Neural progenitor cell (in vitro differentiated cells): ENCODE results near the gene ERLEC1. TPM values are rescaled to one million over a fixed set of nuclear protein-coding genes. Genes with fewer than 3 reads are reported as not detected.

Experiments used
- DNase-seq: peaks from one replicate; pipeline ENCODE4 v3.0.0-alpha.2; 2016; ENCODE audit warnings: low spot score
- H2AFZ ChIP-seq: fragments of 200-600 bp; sonication (generic); replicated peaks from 2 replicates; pipeline ENCODE4 v1.6.1; 2016; ENCODE audit warnings: antibody characterized with exemption
- H3F3A ChIP-seq: fragments of 200-600 bp; sonication (generic); 2 replicates; pipeline ENCODE4 v1.6.1; 2016; ENCODE audit warnings: antibody characterized with exemption, low read depth
- H3K27ac ChIP-seq: fragments of 200-600 bp; sonication (generic); 2 replicates; pipeline ENCODE4 v1.5.1; 2016; ENCODE audit warnings: mild to moderate bottlenecking
- H3K27me3 ChIP-seq: fragments of 200-600 bp; sonication (generic); 2 replicates; pipeline ENCODE4 v1.6.1; 2016; ENCODE audit warnings: mild to moderate bottlenecking, moderate library complexity
- H3K36me3 ChIP-seq: fragments of 200-600 bp; sonication (generic); 2 replicates; pipeline ENCODE4 v1.5.1; 2016
- H3K4me1 ChIP-seq: fragments of 200-600 bp; sonication (generic); 2 replicates; pipeline ENCODE4 v1.6.1; 2016; ENCODE audit warnings: mixed run types
- H3K4me2 ChIP-seq: fragments of 200-600 bp; sonication (generic); 2 replicates; pipeline ENCODE4 v1.6.1; 2016
- H3K4me3 ChIP-seq: fragments of 200-600 bp; sonication (generic); 2 replicates; pipeline ENCODE4 v1.5.1; 2016
- H3K79me2 ChIP-seq: fragments of 200-600 bp; sonication (generic); 2 replicates; pipeline ENCODE4 v1.6.1; 2016; ENCODE audit warnings: low read depth
- H3K9ac ChIP-seq: fragments of 200-600 bp; sonication (generic); 2 replicates; pipeline ENCODE4 v1.6.1; 2016
- H3K9me3 ChIP-seq: fragments of 200-600 bp; sonication (generic); 2 replicates; pipeline ENCODE4 v1.5.1; 2016; ENCODE audit warnings: low read depth
- H4K20me1 ChIP-seq: fragments of 200-600 bp; sonication (generic); 2 replicates; pipeline ENCODE4 v1.6.1; 2016; ENCODE audit warnings: low read depth
- H3K27ac Mint-ChIP-seq: 3 replicates; pipeline ENCODE4 v1.8.0; 2021; ENCODE audit warnings: mixed read lengths
- H3K27me3 Mint-ChIP-seq: 2 replicates; pipeline ENCODE4 v1.8.0; 2022; ENCODE audit warnings: low read depth, mild to moderate bottlenecking, inconsistent platforms, moderate library complexity, mixed read lengths; ENCODE audit not compliant: insufficient read depth
- H3K36me3 Mint-ChIP-seq: 3 replicates; pipeline ENCODE4 v1.8.0; 2021; ENCODE audit warnings: mixed read lengths
- H3K4me1 Mint-ChIP-seq: 3 replicates; pipeline ENCODE4 v1.8.0; 2021; ENCODE audit warnings: mixed read lengths
- H3K4me3 Mint-ChIP-seq: 3 replicates; pipeline ENCODE4 v1.8.0; 2021; ENCODE audit warnings: mild to moderate bottlenecking, moderate library complexity, mixed read lengths
- H3K9me3 Mint-ChIP-seq: 3 replicates; pipeline ENCODE4 v1.8.0; 2020; ENCODE audit warnings: mixed read lengths
- EZH2 ChIP-seq: fragments of 200-600 bp; sonication (generic); IDR thresholded peaks from 2 replicates; pipeline ENCODE4 v1.6.1; 2017; ENCODE audit warnings: antibody characterized with exemption, mild to moderate bottlenecking, moderate library complexity
- EZH2phosphoT487 ChIP-seq: fragments of 200-600 bp; sonication (generic); IDR thresholded peaks from 2 replicates; pipeline ENCODE4 v1.6.1; 2017; ENCODE audit warnings: antibody characterized with exemption
- total RNA-seq: library from RNA; depleted of rRNA; stranded (reverse); fragments of >200 nt; gene quantifications from 2 replicates; pipeline ENCODE4 v1.2.3, GENCODE V29; 2015; ENCODE audit warnings: low replicate concordance
- TF ChIP-seq, protein P1 (sequence below): fragments of 200-600 bp; sonication (generic); IDR thresholded peaks from 2 replicates; pipeline ENCODE4 v1.5.1; 2017; ENCODE audit warnings: antibody characterized with exemption, mild to moderate bottlenecking

Gene ERLEC1
- total RNA-seq, 1 donor from 2014 or later = 43.4 TPM

DNA sequence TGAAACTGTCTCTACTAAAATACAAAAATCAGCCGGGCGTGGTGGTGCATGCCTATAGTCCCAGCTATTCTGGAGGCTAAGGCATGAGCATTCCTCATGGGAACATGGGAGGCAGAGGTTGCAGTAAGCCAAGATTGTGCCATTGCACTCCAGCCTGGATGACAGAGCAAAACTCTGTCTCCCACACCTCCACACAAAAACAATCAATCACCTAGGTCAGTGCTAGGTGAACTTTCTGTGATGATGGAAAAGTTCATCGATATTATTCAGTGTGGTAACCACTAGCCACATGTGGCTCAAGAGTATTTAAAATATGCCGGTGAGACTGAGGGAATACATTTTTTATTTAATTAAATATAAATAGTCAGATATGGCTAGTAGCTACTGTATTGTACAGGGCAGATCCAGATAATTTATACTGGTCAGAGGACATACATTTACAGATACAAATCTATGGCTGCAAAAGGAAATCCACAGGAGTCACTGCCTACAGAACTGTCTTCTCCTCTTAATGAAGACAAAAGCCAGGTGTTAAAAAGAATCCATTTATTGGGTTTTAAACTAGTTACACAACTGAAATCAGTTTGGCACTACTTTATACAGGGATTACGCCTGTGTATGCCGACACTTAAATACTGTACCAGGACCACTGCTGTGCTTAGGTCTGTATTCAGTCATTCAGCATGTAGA is 76.8 kb downstream of the ERLEC1 start:
- no peak for TF ChIP-seq EZH2phosphoT487
- TF ChIP-seq, protein P1, sequence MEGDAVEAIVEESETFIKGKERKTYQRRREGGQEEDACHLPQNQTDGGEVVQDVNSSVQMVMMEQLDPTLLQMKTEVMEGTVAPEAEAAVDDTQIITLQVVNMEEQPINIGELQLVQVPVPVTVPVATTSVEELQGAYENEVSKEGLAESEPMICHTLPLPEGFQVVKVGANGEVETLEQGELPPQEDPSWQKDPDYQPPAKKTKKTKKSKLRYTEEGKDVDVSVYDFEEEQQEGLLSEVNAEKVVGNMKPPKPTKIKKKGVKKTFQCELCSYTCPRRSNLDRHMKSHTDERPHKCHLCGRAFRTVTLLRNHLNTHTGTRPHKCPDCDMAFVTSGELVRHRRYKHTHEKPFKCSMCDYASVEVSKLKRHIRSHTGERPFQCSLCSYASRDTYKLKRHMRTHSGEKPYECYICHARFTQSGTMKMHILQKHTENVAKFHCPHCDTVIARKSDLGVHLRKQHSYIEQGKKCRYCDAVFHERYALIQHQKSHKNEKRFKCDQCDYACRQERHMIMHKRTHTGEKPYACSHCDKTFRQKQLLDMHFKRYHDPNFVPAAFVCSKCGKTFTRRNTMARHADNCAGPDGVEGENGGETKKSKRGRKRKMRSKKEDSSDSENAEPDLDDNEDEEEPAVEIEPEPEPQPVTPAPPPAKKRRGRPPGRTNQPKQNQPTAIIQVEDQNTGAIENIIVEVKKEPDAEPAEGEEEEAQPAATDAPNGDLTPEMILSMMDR = no peak
- no peak for TF ChIP-seq EZH2
- Histone ChIP-seq H3K27ac (no peak overlapping the region), H3K4me1 (no peaks in the 10 kb centered on the region), H2AFZ (no peak overlapping the region), H4K20me1 (no peaks in the 10 kb centered on the region), H3K4me3 (no peak overlapping the region), H3F3A (no peaks in the 10 kb centered on the region), H3K4me2 (no peak overlapping the region), H3K9me3 (no peaks in the 10 kb centered on the region), H3K9ac (no peak overlapping the region), H3K79me2 (no peaks in the 10 kb centered on the region), H3K36me3 (peaks cover 10% of the 10 kb centered on the region), H3K27me3 (no peaks in the 10 kb centered on the region)
- H3K4me1 Mint-ChIP-seq = no peaks in the 10 kb centered on the region
- H3K36me3 Mint-ChIP-seq = peaks cover 34% of the 10 kb centered on the region
- H3K27ac Mint-ChIP-seq = no peak overlapping the region
- H3K4me3 Mint-ChIP-seq = no peak overlapping the region
- peaks cover 3% of the 10 kb centered on the region for H3K27me3 Mint-ChIP-seq
- DNase-seq = no peak
- H3K9me3 Mint-ChIP-seq = no peaks in the 10 kb centered on the region

GRCh38 chr2:53865264-53865663 is 78.4 kb downstream of the ERLEC1 start:
- H3K36me3 ChIP-seq = peaks cover 10% of the 10 kb centered on the region
- no peak overlapping the region for H3K4me3 ChIP-seq
- H3K4me3 Mint-ChIP-seq = no peak overlapping the region
- peaks cover 30% of the 10 kb centered on the region for H3K36me3 Mint-ChIP-seq
- no peak overlapping the region for H3K9ac ChIP-seq
- no peak overlapping the region for H2AFZ ChIP-seq
- H3K27ac Mint-ChIP-seq = no peak overlapping the region
- H3F3A ChIP-seq = no peaks in the 10 kb centered on the region
- no peak overlapping the region for H3K27ac ChIP-seq
- H3K4me2 ChIP-seq = no peak overlapping the region
- no peak for DNase-seq
- H4K20me1 ChIP-seq = no peaks in the 10 kb centered on the region
- TF ChIP-seq, protein P1 = no peak
- no peak for TF ChIP-seq EZH2phosphoT487
- no peak for TF ChIP-seq EZH2
- H3K79me2 ChIP-seq = no peaks in the 10 kb centered on the region
- no peaks in the 10 kb centered on the region for H3K9me3 ChIP-seq
- no peaks in the 10 kb centered on the region for H3K9me3 Mint-ChIP-seq
- H3K4me1 Mint-ChIP-seq = no peaks in the 10 kb centered on the region
- no peaks in the 10 kb centered on the region for H3K27me3 ChIP-seq
- H3K27me3 Mint-ChIP-seq = peaks cover 3% of the 10 kb centered on the region
- H3K4me1 ChIP-seq = no peaks in the 10 kb centered on the region

DNA sequence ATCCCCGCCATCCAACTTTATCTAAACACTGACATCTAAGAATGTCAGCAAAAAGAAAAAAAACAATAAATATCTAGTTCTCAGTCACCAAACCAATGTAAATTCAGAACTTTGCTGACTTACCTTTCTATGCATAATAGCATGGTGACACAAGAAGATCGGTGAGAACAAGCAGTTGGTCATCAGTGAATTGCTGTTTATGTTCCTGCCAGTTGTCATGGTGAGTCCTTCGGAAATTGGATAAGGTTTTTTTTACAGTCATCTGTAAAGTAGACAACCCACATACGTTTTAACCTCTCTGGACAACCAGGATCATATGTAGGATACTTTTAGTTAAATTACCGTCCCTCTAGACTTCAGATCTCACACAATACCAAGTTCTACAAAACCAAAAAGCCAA is 79.1 kb downstream of the ERLEC1 start:
- Histone ChIP-seq H3K4me3 (no peak overlapping the region), H3K79me2 (no peaks in the 10 kb centered on the region), H3K36me3 (peaks cover 10% of the 10 kb centered on the region), H3K27me3 (no peaks in the 10 kb centered on the region), H3F3A (no peaks in the 10 kb centered on the region), H3K9ac (no peak overlapping the region), H3K9me3 (no peaks in the 10 kb centered on the region), H3K27ac (no peak overlapping the region), H3K4me1 (no peaks in the 10 kb centered on the region), H3K4me2 (no peak overlapping the region), H4K20me1 (no peaks in the 10 kb centered on the region), H2AFZ (no peak overlapping the region)
- Mint-ChIP-seq H3K4me3 (no peak overlapping the region), H3K4me1 (no peaks in the 10 kb centered on the region), H3K36me3 (peaks cover 23% of the 10 kb centered on the region), H3K9me3 (no peaks in the 10 kb centered on the region), H3K27me3 (peaks cover 3% of the 10 kb centered on the region), H3K27ac (no peak overlapping the region)
- DNase-seq = no peak
- TF ChIP-seq, protein P1 = no peak
- TF ChIP-seq EZH2 = no peak
- no peak for TF ChIP-seq EZH2phosphoT487
